NCI-H128 (cell line): ENCODE data around the gene ZNF831.

Experiments used
- DNase-seq: peaks from one replicate; lab custom pipeline; 2025; ENCODE audit not compliant: unreplicated experiment; lab: John Stamatoyannopoulos, UW

Gene ZNF831

GRCh38 chr20:59157064-59157463, 6.6 kb upstream of the ZNF831 start:
- DNase-seq = no peak

DNA sequence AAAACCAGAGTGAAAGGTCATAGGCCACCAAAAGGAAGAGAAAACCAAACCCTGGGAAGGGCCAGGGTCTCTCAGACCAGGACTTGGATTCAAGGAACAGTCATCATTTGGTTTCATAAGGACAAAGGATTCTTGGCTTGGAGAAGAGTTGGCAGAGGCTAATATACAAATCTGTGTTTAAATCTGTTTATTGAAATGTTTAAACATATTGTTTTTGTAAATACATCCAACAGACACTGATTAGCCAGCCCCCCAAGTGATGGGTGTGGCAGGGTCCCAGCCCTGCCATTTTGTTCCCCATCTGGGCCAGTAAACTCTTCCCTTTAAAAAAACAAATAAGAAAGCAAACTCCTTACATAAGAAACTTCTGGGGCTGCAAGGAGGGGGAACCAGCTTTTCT, 6.1 kb upstream of the ZNF831 start:
- DNase-seq = no peak

DNA sequence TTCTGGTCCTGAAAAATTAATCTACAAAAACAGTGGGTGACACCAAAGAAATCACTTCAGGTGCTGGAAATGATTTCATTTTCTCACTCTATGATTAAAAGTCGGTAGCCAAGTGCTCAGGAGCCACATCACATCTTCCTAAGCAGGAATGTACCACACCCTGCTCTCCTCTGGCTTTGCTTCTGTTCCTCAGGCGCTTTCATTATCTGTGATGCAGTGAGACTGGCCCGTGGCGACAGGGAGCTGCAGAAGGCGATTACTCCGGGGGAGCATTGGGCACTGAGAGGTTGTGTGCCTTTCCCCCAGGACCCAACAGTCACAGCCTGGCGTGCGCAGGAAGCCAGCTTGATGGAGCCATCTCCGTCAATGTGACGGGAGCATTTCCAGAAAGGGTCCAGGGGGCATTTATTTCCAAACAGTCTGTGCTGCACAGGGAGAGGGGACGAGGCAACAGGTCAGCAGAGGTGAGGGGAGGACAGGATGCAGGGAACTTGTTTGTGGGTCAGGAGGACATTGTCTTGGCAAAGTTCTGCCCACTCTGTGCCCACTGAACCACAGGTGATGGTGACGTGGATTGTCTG, 5.6 kb upstream of the ZNF831 start:
- no peak for DNase-seq

- DNase-seq = no peak
Measured at GRCh38 chr20:59158673-59159072, 4.9 kb upstream of the ZNF831 start.

- no peak for DNase-seq
Measured at GRCh38 chr20:59159091-59159490, 4.5 kb upstream of the ZNF831 start.

GRCh38 chr20:59159493-59160376, 3.9 kb upstream of the ZNF831 start:
- DNase-seq = no peak

GRCh38 chr20:59160389-59161115, 3.1 kb upstream of the ZNF831 start:
- no peak for DNase-seq

GRCh38 chr20:59161721-59162120, 1.9 kb upstream of the ZNF831 start:
- no peak for DNase-seq

- DNase-seq = no peak
Measured at GRCh38 chr20:59164686-59165391, 1.2 kb downstream of the ZNF831 start.

DNA sequence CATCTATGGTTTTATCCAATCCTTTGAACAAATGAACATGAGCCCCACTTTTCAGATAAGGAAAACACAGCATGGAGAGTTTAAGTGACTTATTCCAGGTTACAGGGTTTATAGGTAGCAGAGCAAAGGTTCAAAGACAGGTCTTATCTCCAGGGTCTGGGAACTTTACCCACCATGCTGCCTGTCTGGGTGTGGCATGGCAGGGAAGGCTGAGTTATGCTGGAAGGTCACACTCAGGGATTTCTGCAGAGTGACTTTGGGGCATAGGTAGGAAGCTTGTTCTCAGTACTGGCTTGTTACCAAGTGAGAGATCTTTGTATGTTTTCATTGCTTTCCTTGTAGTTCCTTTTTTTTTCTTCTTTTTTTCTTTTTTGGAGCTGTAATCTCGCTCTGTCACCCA, 1.8 kb downstream of the ZNF831 start:
- DNase-seq = no peak

DNA sequence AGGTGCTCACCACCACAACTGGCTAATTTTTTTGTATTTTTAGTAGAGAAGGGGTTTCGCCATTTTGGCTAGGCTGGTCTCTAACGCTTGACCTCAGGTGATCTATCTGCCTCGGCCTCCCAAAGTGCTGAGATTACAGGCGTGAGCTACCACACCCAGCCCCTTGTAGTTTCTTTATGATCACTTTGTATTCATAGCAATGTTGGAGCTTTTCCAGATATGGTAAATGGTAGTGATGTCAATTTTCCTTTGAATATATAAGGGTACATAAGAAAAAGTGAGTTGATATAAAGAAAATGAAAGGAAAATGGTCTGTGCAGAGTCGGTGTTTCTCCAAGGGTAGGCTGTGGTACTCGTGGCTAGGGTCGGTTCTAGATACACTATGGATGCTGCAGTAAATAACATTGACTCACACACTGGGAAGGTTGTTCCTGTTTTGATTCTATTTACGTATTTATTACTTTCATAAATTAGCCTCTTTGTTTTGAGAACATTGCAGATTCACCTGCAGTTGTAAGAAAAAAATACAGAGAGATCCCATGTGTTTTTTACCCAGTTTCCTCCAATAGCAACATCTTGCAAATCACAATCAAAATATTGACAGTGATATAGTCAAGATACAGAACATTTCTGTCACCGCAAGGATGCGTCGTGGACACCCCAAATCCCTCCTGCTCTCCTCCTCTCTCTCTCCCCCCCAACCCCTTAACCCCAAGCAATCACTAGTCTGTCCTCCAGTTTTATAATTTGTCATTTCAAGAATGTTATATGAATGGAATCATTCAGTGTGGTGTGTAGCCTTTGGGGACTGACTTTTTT, 2.5 kb downstream of the ZNF831 start:
- DNase-seq = no peak

DNA sequence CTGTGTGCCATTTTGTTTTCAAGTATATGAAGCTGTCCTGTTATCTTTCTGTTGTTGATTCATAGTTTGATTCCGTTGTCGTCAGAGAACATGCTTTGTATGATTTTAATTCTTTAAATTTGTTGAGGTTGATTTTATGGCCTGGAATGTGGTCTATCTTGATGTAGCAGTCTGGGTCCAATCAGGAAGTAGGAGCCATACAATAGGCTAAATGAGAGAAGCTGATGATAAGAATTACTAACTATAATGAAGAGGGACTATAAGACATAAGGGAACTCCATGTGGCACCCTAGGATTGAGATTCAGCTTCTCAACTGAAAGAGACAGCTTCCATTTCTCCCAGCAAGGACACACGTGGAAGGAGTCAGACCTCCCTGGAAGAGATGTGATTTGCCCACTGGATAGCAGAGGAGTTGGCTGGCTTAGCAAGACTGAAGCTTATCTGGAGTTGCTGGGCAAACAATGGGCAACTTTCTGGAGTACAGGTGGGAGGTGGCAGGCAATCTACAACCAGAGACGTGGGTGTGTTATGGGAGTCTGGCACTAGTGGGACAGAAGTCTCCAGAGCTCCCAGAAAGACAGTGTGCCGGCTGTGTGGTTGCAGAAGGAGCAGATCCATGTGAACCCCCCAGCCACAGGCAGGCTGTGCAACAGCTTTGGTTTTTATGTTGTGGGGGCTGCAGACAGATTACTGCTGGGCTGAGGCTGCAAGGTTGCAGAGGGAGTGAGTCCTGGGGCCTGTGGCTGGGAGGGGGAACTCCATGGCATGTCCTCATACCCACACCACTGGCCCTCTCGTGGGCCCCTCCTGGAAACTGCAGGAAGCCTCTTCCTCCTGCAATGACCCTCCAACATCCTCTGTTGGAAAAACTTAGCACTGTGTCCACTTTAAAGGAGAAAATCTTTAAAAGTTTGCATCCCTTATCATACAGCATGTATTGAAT, 7.1 kb downstream of the ZNF831 start:
- DNase-seq = no peak

DNA sequence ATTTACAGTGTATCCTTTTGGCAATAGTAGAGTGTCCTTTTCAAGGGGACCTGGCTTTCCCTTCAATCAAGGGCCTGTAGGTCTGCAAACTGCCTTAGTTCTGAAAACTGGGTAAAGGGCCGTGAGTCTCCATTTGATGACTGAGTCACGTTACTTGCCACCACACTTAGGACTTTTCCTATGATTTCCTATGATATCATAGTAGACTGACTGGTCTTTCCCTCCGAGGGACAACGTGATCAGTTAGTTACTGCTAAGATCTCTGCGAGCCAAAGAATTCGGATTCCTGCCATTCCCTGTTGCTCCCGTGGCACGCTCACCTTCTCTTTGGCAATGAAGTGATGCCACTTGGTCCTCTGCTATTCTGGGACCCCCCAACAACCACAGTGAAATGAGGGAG, 8.4 kb downstream of the ZNF831 start:
- no peak for DNase-seq

DNA sequence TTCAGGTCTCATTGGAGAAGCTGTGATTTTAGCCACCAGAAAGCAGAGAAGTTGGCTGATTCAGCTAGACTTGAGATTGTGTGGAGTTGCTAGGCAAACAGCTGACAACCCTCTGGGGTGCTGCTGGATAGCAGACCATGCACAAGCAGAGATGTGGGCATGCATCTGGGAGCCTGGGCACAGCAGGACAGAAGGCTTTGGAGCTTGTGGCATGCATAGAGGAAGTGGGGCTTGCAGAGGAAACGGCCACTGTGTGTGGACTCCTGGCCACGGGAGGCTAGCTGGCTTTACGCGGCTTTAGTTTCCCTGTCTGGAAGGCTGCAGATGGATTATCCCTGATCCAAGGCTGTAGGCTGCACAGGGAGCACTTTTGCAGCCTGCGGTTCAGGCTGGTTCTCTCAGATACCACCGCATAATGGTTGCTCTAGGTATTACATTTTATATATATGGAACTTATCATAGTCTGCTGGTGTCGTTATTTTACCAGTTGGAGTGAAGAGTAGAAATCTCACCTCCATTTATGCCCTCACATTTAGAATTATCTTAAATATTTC, 10.4 kb downstream of the ZNF831 start:
- DNase-seq = no peak

- DNase-seq = no peak
Measured at GRCh38 chr20:59175002-59175401, 11.4 kb downstream of the ZNF831 start.

GRCh38 chr20:59175861-59176260, 12.2 kb downstream of the ZNF831 start:
- DNase-seq = no peak

GRCh38 chr20:59176812-59177211, 13.2 kb downstream of the ZNF831 start:
- DNase-seq = no peak

GRCh38 chr20:59177266-59178250, 13.9 kb downstream of the ZNF831 start:
- DNase-seq = no peak
